Tibial artery (tissue), 4 donors: ENCODE measurements around the gene C1QL3.

Experiments
- DNase-seq, 2 donors: peaks; one replicate each; pipeline ENCODE4 v3.0.0-alpha.2; 2019
- H3K27ac ChIP-seq, 2 donors: fragments of 200-600 bp; sonication (generic) in 1 of 2; 1 replicate in 1 of 2; 2 replicates in 1 of 2; pipeline ENCODE4 v1.5.1; 2018 to 2019; ENCODE audit warnings: mild to moderate bottlenecking in 1 of 2
- H3K27me3 ChIP-seq, 2 donors: fragments of 200-600 bp; sonication (generic) in 1 of 2; one replicate each; pipeline versions ENCODE4 v1.5.1 to v1.6.0; 2016 to 2019
- H3K36me3 ChIP-seq, 3 donors: fragments of 200-600 bp; sonication (generic) in 2 of 3; one replicate each; pipeline ENCODE4 v1.5.1; 2016 to 2019; ENCODE audit warnings: mild to moderate bottlenecking in 2 of 3
- H3K4me1 ChIP-seq, 4 donors: fragments of 200-600 bp; sonication (generic) in 2 of 4; 1 replicate in 3 of 4; 2 replicates in 1 of 4; pipeline ENCODE4 v1.5.1; 2016 to 2019
- H3K4me3 ChIP-seq, 2 donors: fragments of 200-600 bp; sonication (generic) in 1 of 2; 1 replicate in 1 of 2; 2 replicates in 1 of 2; pipeline ENCODE4 v1.5.1; 2018 to 2019; ENCODE audit warnings: mild to moderate bottlenecking in 2 of 2
- H3K9me3 ChIP-seq, 3 donors: fragments of 200-600 bp; sonication (generic) in 1 of 3; one replicate each; pipeline ENCODE4 v1.5.1; 2016 to 2019
- CTCF ChIP-seq, 2 experiments: fragments of 200-600 bp in 1 of 2; fragments of 450-650 bp in 1 of 2; IDR thresholded peaks; one replicate each; pipeline ENCODE4 v1.5.1; 2017 to 2019; ENCODE audit warnings: antibody characterized with exemption in 2 of 2, mild to moderate bottlenecking in 1 of 2, moderate library complexity in 1 of 2
- intact Hi-C: fragments of 100-400 bp; cut with DNase I; formaldehyde crosslinking; loops from one replicate; pipeline ENCODE4 v1.15.0; 2023; ENCODE audit warnings: low total_unique reads

The C1QL3 gene

GRCh38 chr10:16481052-16481728 is 40.5 kb downstream of the C1QL3 start:
- no peak overlapping the region for H3K4me3 ChIP-seq
- no peak overlapping the region for H3K27ac ChIP-seq
- peaks cover under 1 to 2% (median 1%) of the 10 kb centered on the region in 3 donors for H3K36me3 ChIP-seq
- no peak for DNase-seq
- no peak for TF ChIP-seq CTCF (IDR thresholded peaks at IDR 0.05)
- no peaks in the 10 kb centered on the region for H3K4me1 ChIP-seq
- no peaks in the 10 kb centered on the region for H3K27me3 ChIP-seq
- H3K9me3 ChIP-seq = no peaks in the 10 kb centered on the region
- intact Hi-C loops = no loop called here

GRCh38 chr10:16478801-16479200 is 42.9 kb downstream of the C1QL3 start:
- Histone ChIP-seq H3K4me1 (no peaks in the 10 kb centered on the region), H3K27me3 (no peaks in the 10 kb centered on the region), H3K9me3 (no peaks in the 10 kb centered on the region), H3K27ac (no peak overlapping the region), H3K4me3 (no peak overlapping the region), H3K36me3 (no peaks in the 10 kb centered on the region)
- intact Hi-C loops = no loop called here
- no peak for DNase-seq
- no peak for TF ChIP-seq CTCF (IDR thresholded peaks at IDR 0.05)

- Histone ChIP-seq H3K27ac (no peak overlapping the region), H3K4me3 (no peak overlapping the region), H3K36me3 (no peaks in the 10 kb centered on the region), H3K4me1 (no peaks in the 10 kb centered on the region), H3K27me3 (no peaks in the 10 kb centered on the region), H3K9me3 (no peaks in the 10 kb centered on the region)
- no peak for TF ChIP-seq CTCF (IDR thresholded peaks at IDR 0.05)
- intact Hi-C loops = no loop called here
- DNase-seq = no peak
Measured at GRCh38 chr10:16477757-16478156, 43.9 kb downstream of the C1QL3 start.

- no peak overlapping the region for H3K27ac ChIP-seq
- H3K4me3 ChIP-seq = no peak overlapping the region
- no peak for DNase-seq
- H3K36me3 ChIP-seq = no peaks in the 10 kb centered on the region
- intact Hi-C loops = no loop called here
- no peaks in the 10 kb centered on the region for H3K4me1 ChIP-seq
- H3K9me3 ChIP-seq = no peaks in the 10 kb centered on the region
- no peak for TF ChIP-seq CTCF (IDR thresholded peaks at IDR 0.05)
- no peaks in the 10 kb centered on the region for H3K27me3 ChIP-seq
Measured at GRCh38 chr10:16472828-16473227, 48.9 kb downstream of the C1QL3 start.

GRCh38 chr10:16470747-16471146 is 50.9 kb downstream of the C1QL3 start:
- intact Hi-C loops = no loop called here
- Histone ChIP-seq H3K36me3 (no peaks in the 10 kb centered on the region), H3K4me3 (no peak overlapping the region), H3K4me1 (no peaks in the 10 kb centered on the region), H3K9me3 (no peaks in the 10 kb centered on the region), H3K27ac (no peak overlapping the region), H3K27me3 (no peaks in the 10 kb centered on the region)
- peak in 1 of 2 donors; percentile 28 for DNase-seq
- TF ChIP-seq CTCF (IDR thresholded peaks at IDR 0.05) = no peak

- Histone ChIP-seq H3K27ac (no peak overlapping the region), H3K4me1 (no peaks in the 10 kb centered on the region), H3K9me3 (no peaks in the 10 kb centered on the region), H3K36me3 (no peaks in the 10 kb centered on the region), H3K4me3 (no peak overlapping the region), H3K27me3 (no peaks in the 10 kb centered on the region)
- DNase-seq = no peak
- TF ChIP-seq CTCF (IDR thresholded peaks at IDR 0.05) = no peak
- intact Hi-C loops = no loop called here
Measured at GRCh38 chr10:16466001-16466400, 55.7 kb downstream of the C1QL3 start.
